ENCODE data around the gene MMRN2. TPM values are rescaled to one million over a fixed set of nuclear protein-coding genes. Genes with fewer than 3 reads are reported as not detected.
"Not testable (repeated sequence)": the region's sequence is repeated elsewhere in the genome, so short reads cannot be mapped to it uniquely, and the experiment has no call there.

Gene MMRN2
- polyA plus RNA-seq, 2 of the 4 experiments (the other 2 are of a cell fraction): 0.35 to 1.1 TPM

DNA sequence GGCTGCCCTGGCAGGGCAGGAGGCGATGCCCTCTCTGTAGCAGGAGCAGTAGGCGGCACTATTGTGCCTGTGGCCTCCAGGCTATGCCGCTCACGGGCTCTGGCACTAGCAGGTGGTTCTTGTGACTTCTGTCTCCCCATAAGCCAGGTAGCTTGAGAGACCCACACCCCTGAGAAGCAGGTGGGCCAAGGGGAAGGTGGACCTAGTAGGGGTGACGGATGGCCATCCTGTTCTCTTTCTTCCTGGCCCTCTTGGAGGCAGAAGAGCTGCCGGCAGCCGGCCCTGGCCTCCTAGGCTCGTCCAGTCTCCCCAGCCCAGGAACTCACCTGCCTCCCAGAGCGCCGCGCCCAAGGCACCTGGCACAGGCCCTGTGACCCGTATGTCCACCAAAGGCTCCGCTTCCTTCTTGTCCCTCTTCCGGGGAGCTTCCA lies 15.4 kb downstream of the MMRN2 start (continued):
- TF ChIP-seq FOXS1 (CRISPR knock-in tag; IDR thresholded peaks at IDR 0.05): no peak
- TF ChIP-seq EP300 (IDR thresholded peaks at IDR 0.05): no peak
- no peak for TF ChIP-seq CBX2 (IDR thresholded peaks at IDR 0.05; ENCODE audit: borderline replicate concordance, low read depth)
- TF ChIP-seq, protein P1, sequence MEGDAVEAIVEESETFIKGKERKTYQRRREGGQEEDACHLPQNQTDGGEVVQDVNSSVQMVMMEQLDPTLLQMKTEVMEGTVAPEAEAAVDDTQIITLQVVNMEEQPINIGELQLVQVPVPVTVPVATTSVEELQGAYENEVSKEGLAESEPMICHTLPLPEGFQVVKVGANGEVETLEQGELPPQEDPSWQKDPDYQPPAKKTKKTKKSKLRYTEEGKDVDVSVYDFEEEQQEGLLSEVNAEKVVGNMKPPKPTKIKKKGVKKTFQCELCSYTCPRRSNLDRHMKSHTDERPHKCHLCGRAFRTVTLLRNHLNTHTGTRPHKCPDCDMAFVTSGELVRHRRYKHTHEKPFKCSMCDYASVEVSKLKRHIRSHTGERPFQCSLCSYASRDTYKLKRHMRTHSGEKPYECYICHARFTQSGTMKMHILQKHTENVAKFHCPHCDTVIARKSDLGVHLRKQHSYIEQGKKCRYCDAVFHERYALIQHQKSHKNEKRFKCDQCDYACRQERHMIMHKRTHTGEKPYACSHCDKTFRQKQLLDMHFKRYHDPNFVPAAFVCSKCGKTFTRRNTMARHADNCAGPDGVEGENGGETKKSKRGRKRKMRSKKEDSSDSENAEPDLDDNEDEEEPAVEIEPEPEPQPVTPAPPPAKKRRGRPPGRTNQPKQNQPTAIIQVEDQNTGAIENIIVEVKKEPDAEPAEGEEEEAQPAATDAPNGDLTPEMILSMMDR (IDR thresholded peaks at IDR 0.05): no peak

DNA sequence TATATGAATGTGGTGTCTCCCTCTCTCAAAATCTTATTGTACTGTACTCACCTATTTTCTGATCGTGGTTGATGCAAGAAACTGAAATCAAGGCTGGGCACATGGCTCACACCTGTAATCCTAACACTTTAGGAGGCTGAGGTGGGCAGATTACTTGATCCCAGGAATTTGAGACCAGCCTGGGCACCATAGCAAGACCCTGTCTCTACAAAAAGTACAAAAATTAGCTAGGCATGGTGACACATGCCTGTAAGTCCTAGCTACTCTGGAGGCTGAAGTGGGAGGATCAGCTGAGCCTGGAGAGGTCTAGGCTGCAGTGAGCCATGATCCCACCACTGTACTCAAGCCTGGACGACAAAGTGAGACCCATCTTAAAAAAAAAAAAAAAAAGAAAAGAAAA lies 16.0 kb downstream of the MMRN2 start:
- no peak for FAIRE-seq
- no peak for TF ChIP-seq MAZ (IDR thresholded peaks at IDR 0.05; ENCODE audit: borderline replicate concordance, low read depth, low read length)
- TF ChIP-seq HOXB5 (CRISPR knock-in tag; IDR thresholded peaks at IDR 0.05): no peak
- no peak for TF ChIP-seq ESRRA (IDR thresholded peaks at IDR 0.05; ENCODE audit: borderline replicate concordance, low read length)
- no peak for TF ChIP-seq NFE2L2 (conservative IDR thresholded peaks at IDR 0.05; ENCODE audit: low read length)
- TF ChIP-seq, protein P2, sequence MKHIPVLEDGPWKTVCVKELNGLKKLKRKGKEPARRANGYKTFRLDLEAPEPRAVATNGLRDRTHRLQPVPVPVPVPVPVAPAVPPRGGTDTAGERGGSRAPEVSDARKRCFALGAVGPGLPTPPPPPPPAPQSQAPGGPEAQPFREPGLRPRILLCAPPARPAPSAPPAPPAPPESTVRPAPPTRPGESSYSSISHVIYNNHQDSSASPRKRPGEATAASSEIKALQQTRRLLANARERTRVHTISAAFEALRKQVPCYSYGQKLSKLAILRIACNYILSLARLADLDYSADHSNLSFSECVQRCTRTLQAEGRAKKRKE (CRISPR knock-in tag; IDR thresholded peaks at IDR 0.05; ENCODE audit: low read depth): no peak
- TF ChIP-seq, protein P3, sequence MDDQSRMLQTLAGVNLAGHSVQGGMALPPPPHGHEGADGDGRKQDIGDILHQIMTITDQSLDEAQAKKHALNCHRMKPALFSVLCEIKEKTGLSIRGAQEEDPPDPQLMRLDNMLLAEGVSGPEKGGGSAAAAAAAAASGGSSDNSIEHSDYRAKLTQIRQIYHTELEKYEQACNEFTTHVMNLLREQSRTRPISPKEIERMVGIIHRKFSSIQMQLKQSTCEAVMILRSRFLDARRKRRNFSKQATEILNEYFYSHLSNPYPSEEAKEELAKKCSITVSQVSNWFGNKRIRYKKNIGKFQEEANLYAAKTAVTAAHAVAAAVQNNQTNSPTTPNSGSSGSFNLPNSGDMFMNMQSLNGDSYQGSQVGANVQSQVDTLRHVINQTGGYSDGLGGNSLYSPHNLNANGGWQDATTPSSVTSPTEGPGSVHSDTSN (IDR thresholded peaks at IDR 0.05): no peak
- Histone ChIP-seq H3K4me2 (no peak overlapping the region), H3K4me3 (no peak overlapping the region), H3K27ac (no peak overlapping the region), H3K4me1 (0 out of 3 replicates have a peak, but pooled peaks cover 4% of the 10 kb centered on the region), H3K9me3 (no peaks in the 10 kb centered on the region)
- WGBS (ENCODE audit: missing lambda C conversion rate): 57% methylated on average over 2 of the region's 2 CpGs
- DNase-seq (ENCODE audit: low read depth in 1 of 2, low spot score in 1 of 2): no peak
- ChIA-PET POLR2A (no interaction called here), CTCF (interaction anchor here (1.0 to 4.9 kb wide), 9 partner anchors 8 to 565 kb away, joined by 3 to 57 read pairs (median 5); partner anchors contain the start of genes ADIRF and SNCG)
- no peak for ATAC-seq

DNA sequence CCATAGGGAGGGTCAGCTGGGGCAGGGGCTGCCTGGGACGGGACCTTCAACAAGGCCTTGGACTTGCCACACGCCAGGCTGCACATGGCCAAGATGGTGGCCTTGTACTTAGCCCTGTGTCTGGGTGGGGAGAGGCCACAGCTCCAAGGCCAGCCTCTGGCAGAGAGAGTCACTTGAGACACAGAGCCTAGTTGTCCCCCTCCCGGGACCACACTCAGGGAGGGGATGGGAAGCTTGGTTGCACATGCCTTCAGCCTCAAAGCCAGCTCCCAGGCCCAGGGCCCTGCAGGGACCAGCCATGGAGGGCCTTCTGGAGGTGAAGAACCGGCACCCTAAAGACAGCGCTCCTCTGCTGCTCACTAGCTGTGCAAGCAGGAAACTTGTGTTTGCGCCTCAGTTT lies 16.7 kb downstream of the MMRN2 start:
- no peak overlapping the region for H3K4me3 ChIP-seq
- DNase-seq (ENCODE audit: low read depth in 1 of 2, low spot score in 1 of 2) (no peak), ATAC-seq (no peak), FAIRE-seq (no peak)
- ChIA-PET CTCF (interaction anchor here (0.9 to 4.9 kb wide), 12 partner anchors 9 to 563 kb away, joined by 3 to 57 read pairs (median 4); partner anchors contain the start of genes ADIRF and SNCG), POLR2A (interaction anchor here (0.6 kb wide), 1 partner anchor 149 kb away, joined by 8 read pairs; no protein-coding TSS in a partner anchor)
- no peak overlapping the region for H3K4me2 ChIP-seq
- 0 out of 3 replicates have a peak, but pooled peaks cover 4% of the 10 kb centered on the region for H3K4me1 ChIP-seq
- TF ChIP-seq, protein P4, sequence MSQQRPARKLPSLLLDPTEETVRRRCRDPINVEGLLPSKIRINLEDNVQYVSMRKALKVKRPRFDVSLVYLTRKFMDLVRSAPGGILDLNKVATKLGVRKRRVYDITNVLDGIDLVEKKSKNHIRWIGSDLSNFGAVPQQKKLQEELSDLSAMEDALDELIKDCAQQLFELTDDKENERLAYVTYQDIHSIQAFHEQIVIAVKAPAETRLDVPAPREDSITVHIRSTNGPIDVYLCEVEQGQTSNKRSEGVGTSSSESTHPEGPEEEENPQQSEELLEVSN (IDR thresholded peaks at IDR 0.05; ENCODE audit: borderline replicate concordance, low read depth): no peak
- TF ChIP-seq CHD4 (IDR thresholded peaks at IDR 0.05; ENCODE audit: borderline replicate concordance) (no peak), CBX8 (IDR thresholded peaks at IDR 0.05) (no peak), EHF (CRISPR knock-in tag; IDR thresholded peaks at IDR 0.05) (no peak), MAZ (IDR thresholded peaks at IDR 0.05; ENCODE audit: borderline replicate concordance, low read depth, low read length) (no peak), FOSB (CRISPR knock-in tag; IDR thresholded peaks at IDR 0.05) (no peak), EHMT2 (IDR thresholded peaks at IDR 0.05; ENCODE audit: low read depth) (no peak), FOXS1 (CRISPR knock-in tag; IDR thresholded peaks at IDR 0.05) (no peak)
- TF ChIP-seq, protein P5, sequence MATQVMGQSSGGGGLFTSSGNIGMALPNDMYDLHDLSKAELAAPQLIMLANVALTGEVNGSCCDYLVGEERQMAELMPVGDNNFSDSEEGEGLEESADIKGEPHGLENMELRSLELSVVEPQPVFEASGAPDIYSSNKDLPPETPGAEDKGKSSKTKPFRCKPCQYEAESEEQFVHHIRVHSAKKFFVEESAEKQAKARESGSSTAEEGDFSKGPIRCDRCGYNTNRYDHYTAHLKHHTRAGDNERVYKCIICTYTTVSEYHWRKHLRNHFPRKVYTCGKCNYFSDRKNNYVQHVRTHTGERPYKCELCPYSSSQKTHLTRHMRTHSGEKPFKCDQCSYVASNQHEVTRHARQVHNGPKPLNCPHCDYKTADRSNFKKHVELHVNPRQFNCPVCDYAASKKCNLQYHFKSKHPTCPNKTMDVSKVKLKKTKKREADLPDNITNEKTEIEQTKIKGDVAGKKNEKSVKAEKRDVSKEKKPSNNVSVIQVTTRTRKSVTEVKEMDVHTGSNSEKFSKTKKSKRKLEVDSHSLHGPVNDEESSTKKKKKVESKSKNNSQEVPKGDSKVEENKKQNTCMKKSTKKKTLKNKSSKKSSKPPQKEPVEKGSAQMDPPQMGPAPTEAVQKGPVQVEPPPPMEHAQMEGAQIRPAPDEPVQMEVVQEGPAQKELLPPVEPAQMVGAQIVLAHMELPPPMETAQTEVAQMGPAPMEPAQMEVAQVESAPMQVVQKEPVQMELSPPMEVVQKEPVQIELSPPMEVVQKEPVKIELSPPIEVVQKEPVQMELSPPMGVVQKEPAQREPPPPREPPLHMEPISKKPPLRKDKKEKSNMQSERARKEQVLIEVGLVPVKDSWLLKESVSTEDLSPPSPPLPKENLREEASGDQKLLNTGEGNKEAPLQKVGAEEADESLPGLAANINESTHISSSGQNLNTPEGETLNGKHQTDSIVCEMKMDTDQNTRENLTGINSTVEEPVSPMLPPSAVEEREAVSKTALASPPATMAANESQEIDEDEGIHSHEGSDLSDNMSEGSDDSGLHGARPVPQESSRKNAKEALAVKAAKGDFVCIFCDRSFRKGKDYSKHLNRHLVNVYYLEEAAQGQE (IDR thresholded peaks at IDR 0.05): no peak
- TF ChIP-seq, protein P6, sequence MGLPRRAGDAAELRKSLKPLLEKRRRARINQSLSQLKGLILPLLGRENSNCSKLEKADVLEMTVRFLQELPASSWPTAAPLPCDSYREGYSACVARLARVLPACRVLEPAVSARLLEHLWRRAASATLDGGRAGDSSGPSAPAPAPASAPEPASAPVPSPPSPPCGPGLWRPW (IDR thresholded peaks at IDR 0.05): no peak
- TF ChIP-seq, protein P1 (IDR thresholded peaks at IDR 0.05): no peak
- 91% methylated on average over 5 of the region's 6 CpGs for WGBS (ENCODE audit: missing lambda C conversion rate)
- H3K27ac ChIP-seq: no peak overlapping the region
- no peaks in the 10 kb centered on the region for H3K9me3 ChIP-seq

DNA sequence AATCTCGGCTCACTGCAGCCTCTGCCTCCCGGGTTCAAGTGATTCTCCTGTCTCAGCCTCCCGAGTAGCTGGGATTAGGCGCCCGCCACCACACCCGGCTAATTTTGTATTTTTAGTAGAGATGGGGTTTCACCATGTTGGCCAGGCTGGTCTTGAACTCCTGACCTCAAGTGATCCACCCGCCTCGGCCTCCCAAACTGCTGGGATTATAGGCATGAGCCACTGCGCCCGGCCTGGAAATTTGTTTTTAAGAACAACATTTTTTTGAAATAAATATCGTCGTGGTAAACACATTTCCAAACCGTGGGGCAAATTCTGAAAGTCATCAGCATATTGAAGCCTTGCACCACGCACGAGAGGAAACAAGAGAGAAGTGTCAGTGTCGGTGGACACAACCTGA lies 17.3 kb downstream of the MMRN2 start:
- POLR2A ChIA-PET; DNase-seq (ENCODE audit: low read depth in 1 of 2, low spot score in 1 of 2); ATAC-seq; H3K9me3 ChIP-seq; H3K4me3 ChIP-seq; H3K4me1 ChIP-seq; FAIRE-seq: not testable (repeated sequence)
- 71% methylated on average over 16 of the region's 16 CpGs for WGBS (ENCODE audit: missing lambda C conversion rate)
- Histone ChIP-seq H3K27ac (peak overlapping the region in 1 of 2 experiments; percentile 84; a peak in 3 of 6 replicates), H3K4me2 (peak overlapping the region; percentile 87)
- CTCF ChIA-PET: interaction anchor here (0.5 to 4.9 kb wide), 32 partner anchors 8 to 654 kb away, joined by 3 to 57 read pairs (median 3); partner anchors contain the start of genes ADIRF, MMRN2, SNCG and WAPL
